GM12872 (cell line): ENCODE measurements around the gene UNG.

Experiments used
- TF ChIP-seq, protein P1 (sequence below): IDR thresholded peaks from 3 replicates; pipeline ENCODE4 v1.5.1; 2011; ENCODE audit warnings: low read depth, mild to moderate bottlenecking, low read length, moderate library complexity; ENCODE audit not compliant: insufficient read depth

The UNG gene

DNA sequence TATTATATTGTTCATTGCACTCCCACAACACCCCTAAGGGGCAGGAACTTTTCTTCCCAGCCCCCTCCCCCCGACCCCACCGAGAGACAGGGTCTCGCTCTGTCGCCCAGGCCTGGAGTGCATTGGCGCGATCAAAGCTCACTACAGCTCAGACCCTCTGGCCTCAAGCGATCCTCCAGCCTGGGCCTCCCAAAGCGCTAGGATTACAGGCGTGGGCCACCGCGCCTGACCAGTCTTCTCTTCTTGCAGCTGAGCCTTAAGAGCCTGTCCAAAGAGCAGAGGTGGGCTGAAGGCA lies 310 bp upstream of the UNG start:
- TF ChIP-seq, protein P1, sequence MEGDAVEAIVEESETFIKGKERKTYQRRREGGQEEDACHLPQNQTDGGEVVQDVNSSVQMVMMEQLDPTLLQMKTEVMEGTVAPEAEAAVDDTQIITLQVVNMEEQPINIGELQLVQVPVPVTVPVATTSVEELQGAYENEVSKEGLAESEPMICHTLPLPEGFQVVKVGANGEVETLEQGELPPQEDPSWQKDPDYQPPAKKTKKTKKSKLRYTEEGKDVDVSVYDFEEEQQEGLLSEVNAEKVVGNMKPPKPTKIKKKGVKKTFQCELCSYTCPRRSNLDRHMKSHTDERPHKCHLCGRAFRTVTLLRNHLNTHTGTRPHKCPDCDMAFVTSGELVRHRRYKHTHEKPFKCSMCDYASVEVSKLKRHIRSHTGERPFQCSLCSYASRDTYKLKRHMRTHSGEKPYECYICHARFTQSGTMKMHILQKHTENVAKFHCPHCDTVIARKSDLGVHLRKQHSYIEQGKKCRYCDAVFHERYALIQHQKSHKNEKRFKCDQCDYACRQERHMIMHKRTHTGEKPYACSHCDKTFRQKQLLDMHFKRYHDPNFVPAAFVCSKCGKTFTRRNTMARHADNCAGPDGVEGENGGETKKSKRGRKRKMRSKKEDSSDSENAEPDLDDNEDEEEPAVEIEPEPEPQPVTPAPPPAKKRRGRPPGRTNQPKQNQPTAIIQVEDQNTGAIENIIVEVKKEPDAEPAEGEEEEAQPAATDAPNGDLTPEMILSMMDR = no peak

- TF ChIP-seq, protein P1 = no peak
Measured at GRCh38 chr12:109098183-109098604, 797 bp downstream of the UNG start.

DNA sequence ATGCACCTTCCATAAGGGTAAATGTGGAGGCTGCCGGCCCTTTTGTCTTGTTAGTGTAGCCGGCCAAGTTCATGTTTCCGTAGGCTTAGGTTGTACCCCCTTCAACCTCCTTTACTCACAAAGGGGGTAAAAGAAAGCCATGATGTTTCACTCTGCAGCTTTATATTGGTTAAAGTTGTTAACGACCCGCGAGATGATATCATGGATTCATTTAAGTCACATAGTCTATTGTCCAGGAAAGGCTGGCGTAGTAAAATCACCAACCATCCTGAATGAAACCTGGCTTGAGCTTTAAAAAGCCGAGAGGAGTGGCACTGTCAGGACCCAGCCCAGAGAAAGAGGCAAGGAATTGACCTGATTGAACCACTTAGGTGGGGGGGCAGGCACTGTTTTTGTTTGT lies 1.3 kb downstream of the UNG start:
- TF ChIP-seq, protein P1 = no peak

DNA sequence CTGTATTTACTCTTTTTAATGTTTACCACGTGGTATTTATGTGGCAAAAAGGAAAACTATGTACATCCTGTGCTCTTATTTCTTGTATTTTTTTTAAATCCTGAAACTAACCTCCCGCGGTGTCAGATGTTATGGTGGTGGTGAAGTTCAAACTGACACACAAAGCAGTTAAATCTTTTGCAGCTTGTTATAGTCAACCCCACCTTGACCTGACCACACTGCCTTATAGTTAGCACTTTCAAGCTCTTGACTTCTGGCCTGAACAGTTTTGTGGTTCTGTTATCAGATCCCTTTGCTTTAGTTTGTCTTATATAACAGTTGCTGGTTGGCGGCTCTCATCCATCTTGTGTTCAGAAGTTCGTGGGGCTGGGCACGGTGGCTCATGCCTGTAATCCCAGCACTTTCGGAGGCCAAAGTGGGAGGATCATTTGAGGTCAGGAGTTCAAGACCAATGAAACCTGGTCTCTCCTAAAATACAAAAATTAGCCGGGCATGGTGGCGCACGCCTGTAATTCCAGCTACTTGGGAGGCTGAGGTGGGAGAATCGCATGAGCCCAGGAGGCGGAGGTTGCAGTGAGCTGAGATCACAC lies 2.1 kb downstream of the UNG start:
- TF ChIP-seq, protein P1 = no peak

- TF ChIP-seq, protein P1 = no peak
Measured at GRCh38 chr12:109100741-109101140, 3.3 kb downstream of the UNG start.

DNA sequence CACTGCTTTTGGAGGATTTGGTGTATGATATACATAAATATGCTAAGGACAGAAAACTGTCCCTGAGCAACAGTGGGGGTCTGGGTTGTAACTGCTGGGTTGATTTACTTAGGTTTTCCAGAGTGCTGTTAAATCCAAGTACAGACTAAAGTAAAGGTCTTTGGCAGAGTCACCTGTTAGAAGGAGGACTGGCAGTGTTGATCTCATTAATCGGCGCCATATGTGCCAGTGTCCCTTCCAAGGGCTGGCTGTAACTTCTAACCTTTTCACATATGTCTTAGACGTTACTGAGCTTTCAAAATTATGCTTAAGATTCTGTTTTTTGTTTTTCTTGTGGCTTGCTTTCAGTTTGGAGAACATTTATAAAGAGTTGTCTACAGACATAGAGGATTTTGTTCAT lies 5.1 kb downstream of the UNG start:
- TF ChIP-seq, protein P1 = no peak

DNA sequence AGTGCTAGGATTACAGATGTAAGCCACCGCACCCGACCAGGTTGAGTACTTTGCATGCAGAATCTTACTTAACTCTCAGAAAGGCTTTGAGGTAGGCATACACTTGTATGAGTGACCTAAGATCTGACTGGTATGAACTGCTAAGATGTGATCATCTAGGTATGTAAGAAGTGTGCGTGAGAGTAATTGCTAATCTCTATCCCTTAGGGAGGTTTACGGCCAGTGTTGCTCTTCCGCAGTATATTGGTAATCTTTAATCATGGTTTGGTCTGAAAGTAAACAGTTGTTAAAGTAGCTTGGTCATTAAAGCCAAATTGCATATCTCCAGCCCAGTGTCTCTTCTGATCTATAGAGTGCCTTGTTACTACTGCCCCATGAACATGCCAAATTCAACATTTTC lies 7.8 kb downstream of the UNG start:
- TF ChIP-seq, protein P1 = no peak
